WTC11 (cell line): ENCODE data around the gene TTLL11.

Source experiments
- CTCF ChIP-seq: fragments of 200-600 bp; IDR thresholded peaks from 2 replicates; pipeline ENCODE4 v1.8.0; 2022; ENCODE audit warnings: antibody characterized with exemption
- ZNF121 ChIP-seq: sonication (generic); formaldehyde crosslinking; IDR thresholded peaks from 2 replicates; pipeline ENCODE4 v1.8.0; 2023; ENCODE audit warnings: missing genetic modification reagents
- TF ChIP-seq, protein P1 (sequence below): sonication (generic); formaldehyde crosslinking; IDR thresholded peaks from 2 replicates; pipeline ENCODE4 v1.8.1; 2023; ENCODE audit warnings: mild to moderate bottlenecking, missing genetic modification reagents, borderline replicate concordance

DNA sequence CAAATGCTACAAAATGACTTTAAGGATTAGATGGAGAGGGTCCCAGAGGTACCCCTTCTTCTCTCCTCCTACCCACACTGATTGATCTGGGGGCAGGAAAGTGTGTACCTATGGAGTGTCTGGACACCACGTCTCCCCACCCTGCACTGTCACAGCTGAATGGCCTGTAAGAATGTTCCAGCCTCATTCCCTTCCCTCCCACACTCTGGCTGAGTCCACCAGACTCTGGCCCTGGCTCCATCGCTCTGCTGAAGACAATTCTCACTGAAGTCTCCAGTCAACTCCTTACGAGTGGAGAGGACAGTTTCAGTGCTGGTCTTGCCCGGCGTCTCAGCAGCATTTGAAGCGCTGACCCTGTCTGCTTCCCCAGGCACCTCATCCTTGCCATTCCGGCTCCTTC is 105.8 kb downstream of the TTLL11 start:
- no peak for TF ChIP-seq CTCF
- TF ChIP-seq, protein P1, sequence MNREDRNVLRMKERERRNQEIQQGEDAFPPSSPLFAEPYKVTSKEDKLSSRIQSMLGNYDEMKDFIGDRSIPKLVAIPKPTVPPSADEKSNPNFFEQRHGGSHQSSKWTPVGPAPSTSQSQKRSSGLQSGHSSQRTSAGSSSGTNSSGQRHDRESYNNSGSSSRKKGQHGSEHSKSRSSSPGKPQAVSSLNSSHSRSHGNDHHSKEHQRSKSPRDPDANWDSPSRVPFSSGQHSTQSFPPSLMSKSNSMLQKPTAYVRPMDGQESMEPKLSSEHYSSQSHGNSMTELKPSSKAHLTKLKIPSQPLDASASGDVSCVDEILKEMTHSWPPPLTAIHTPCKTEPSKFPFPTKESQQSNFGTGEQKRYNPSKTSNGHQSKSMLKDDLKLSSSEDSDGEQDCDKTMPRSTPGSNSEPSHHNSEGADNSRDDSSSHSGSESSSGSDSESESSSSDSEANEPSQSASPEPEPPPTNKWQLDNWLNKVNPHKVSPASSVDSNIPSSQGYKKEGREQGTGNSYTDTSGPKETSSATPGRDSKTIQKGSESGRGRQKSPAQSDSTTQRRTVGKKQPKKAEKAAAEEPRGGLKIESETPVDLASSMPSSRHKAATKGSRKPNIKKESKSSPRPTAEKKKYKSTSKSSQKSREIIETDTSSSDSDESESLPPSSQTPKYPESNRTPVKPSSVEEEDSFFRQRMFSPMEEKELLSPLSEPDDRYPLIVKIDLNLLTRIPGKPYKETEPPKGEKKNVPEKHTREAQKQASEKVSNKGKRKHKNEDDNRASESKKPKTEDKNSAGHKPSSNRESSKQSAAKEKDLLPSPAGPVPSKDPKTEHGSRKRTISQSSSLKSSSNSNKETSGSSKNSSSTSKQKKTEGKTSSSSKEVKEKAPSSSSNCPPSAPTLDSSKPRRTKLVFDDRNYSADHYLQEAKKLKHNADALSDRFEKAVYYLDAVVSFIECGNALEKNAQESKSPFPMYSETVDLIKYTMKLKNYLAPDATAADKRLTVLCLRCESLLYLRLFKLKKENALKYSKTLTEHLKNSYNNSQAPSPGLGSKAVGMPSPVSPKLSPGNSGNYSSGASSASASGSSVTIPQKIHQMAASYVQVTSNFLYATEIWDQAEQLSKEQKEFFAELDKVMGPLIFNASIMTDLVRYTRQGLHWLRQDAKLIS = no peak
- TF ChIP-seq ZNF121 = no peak
